ENCODE measurements around the gene RPAP3. TPM values are rescaled to one million over a fixed set of nuclear protein-coding genes. Genes with fewer than 3 reads are reported as not detected.

Gene RPAP3
- total and polyA plus RNA-seq, 4 donors: 5.5 to 8.1 (median 8.0) TPM

GRCh38 chr12:47709671-47710070 is 3.8 kb upstream of the RPAP3 start:
- Histone ChIP-seq H3K9me3 (ENCODE audit: control insufficient read depth in 4 of 4, low read length in 3 of 4) (no peaks in the 10 kb centered on the region), H3K36me3 (ENCODE audit: control insufficient read depth in 4 of 4, insufficient read depth in 3 of 4, low read depth in 1 of 4, low read length in 3 of 4) (no peaks in the 10 kb centered on the region), H3K27me3 (ENCODE audit: control insufficient read depth in 4 of 4, insufficient read depth in 4 of 4, low read length in 3 of 4) (no peaks in the 10 kb centered on the region), H3K4me3 (ENCODE audit: low read depth in 1 of 3, low read length in 3 of 3) (no peak overlapping the region), H3K27ac (ENCODE audit: low read depth in 1 of 2, low read length in 2 of 2) (no peak overlapping the region), H3K9ac (ENCODE audit: low read depth in 1 of 2, low read length in 2 of 2) (no peak overlapping the region), H3K4me1 (ENCODE audit: control insufficient read depth in 4 of 4, insufficient read depth in 4 of 4, low read length in 3 of 4) (peaks cover 0 to 18% (median 15%) of the 10 kb centered on the region in 4 donors)
- no peak for TF ChIP-seq ZBTB33 (IDR thresholded peaks at IDR 0.05)
- no peak for TF ChIP-seq TAF1 (conservative IDR thresholded peaks at IDR 0.05)
- no peak for DNase-seq (ENCODE audit: low spot score)
- 89% methylated on average over 2 of the region's 2 CpGs for WGBS

- Histone ChIP-seq H3K4me1 (ENCODE audit: control insufficient read depth in 4 of 4, insufficient read depth in 4 of 4, low read length in 3 of 4) (peaks cover 1 to 20% (median 15%) of the 10 kb centered on the region in 4 donors), H3K27me3 (ENCODE audit: control insufficient read depth in 4 of 4, insufficient read depth in 4 of 4, low read length in 3 of 4) (no peaks in the 10 kb centered on the region), H3K27ac (ENCODE audit: low read depth in 1 of 2, low read length in 2 of 2) (no peak overlapping the region), H3K4me3 (ENCODE audit: low read depth in 1 of 3, low read length in 3 of 3) (no peak overlapping the region), H3K9me3 (ENCODE audit: control insufficient read depth in 4 of 4, low read length in 3 of 4) (no peaks in the 10 kb centered on the region), H3K36me3 (ENCODE audit: control insufficient read depth in 4 of 4, insufficient read depth in 3 of 4, low read depth in 1 of 4, low read length in 3 of 4) (no peaks in the 10 kb centered on the region), H3K9ac (ENCODE audit: low read depth in 1 of 2, low read length in 2 of 2) (no peak overlapping the region)
- no peak for DNase-seq (ENCODE audit: low spot score)
- no peak for TF ChIP-seq HNF4G (IDR thresholded peaks at IDR 0.05)
- TF ChIP-seq RXRA (IDR thresholded peaks at IDR 0.05): no peak
- no peak for TF ChIP-seq HNF4A (conservative IDR thresholded peaks at IDR 0.05)
- no peak for TF ChIP-seq MAX (IDR thresholded peaks at IDR 0.05)
- no peak for TF ChIP-seq FOXA2 (IDR thresholded peaks at IDR 0.05)
- TF ChIP-seq RAD21 (IDR thresholded peaks at IDR 0.05): no peak
- no peak for TF ChIP-seq ZBTB33 (IDR thresholded peaks at IDR 0.05)
- TF ChIP-seq TAF1 (conservative IDR thresholded peaks at IDR 0.05): no peak
- TF ChIP-seq FOXA1 (IDR thresholded peaks at IDR 0.05): no peak
- no peak for TF ChIP-seq GABPA (IDR thresholded peaks at IDR 0.05 in 1 of 2, conservative IDR thresholded peaks at IDR 0.05 in 1 of 2)
- TF ChIP-seq CTCF (IDR thresholded peaks at IDR 0.05; ENCODE audit: low read depth, low read length, missing input control): no peak
- no peak for TF ChIP-seq REST (IDR thresholded peaks at IDR 0.05)
- no peak for TF ChIP-seq YY1 (IDR thresholded peaks at IDR 0.05)
- TF ChIP-seq EGR1 (IDR thresholded peaks at IDR 0.05; ENCODE audit: low read depth in 2 of 2): no peak
- 90% methylated on average over 4 of the region's 4 CpGs for WGBS
Measured at GRCh38 chr12:47709237-47709636, 3.4 kb upstream of the RPAP3 start.
